GM12865 (cell line): ENCODE results near the gene ZBTB7A.

Experiments used
- DNase-seq: peaks from one replicate; pipeline ENCODE4 v3.0.0; 2010; ENCODE audit warnings: low read depth
- H3K4me3 ChIP-seq: 2 replicates; pipeline ENCODE4 v1.5.1; 2011; ENCODE audit warnings: mild to moderate bottlenecking, low read depth, low read length, control low read depth
- CTCF ChIP-seq: IDR thresholded peaks from 2 replicates; pipeline ENCODE4 v1.5.1; 2011; ENCODE audit warnings: low read length, control low read depth, low read depth, inconsistent platforms; ENCODE audit not compliant: insufficient read depth; ENCODE audit errors: missing control alignments

The ZBTB7A gene

GRCh38 chr19:4018775-4019504 is 47.8 kb downstream of the ZBTB7A start:
- no peak overlapping the region for H3K4me3 ChIP-seq
- DNase-seq = no peak
- no peak for TF ChIP-seq CTCF

DNA sequence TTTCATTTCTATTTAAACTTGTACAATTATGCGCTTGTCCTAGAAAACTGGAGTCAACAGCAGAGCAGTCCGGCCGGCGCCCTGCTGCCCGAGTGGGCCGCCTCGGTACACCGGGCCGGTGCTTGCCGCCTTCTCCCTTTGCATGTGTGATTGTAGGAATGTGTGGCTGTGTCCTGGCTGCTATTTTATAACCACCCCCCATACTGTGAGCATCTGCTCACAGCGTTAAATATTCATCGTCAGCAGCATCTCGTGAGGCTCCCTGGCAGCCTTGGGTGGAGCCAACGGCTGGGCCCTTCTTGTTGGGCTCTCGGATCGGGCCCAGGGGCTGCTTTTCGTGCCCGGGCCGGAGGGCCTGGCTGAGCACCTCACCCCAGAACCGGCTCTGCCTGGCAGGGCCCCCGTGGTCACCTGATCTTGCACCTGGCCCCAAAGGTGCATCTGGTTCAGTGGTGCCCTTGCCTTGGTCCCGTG is 48.5 kb downstream of the ZBTB7A start:
- DNase-seq = no peak
- TF ChIP-seq CTCF = no peak
- H3K4me3 ChIP-seq = no peak overlapping the region

GRCh38 chr19:4016903-4017638 is 49.6 kb downstream of the ZBTB7A start:
- H3K4me3 ChIP-seq = no peak overlapping the region
- DNase-seq = no peak
- no peak for TF ChIP-seq CTCF

GRCh38 chr19:4016486-4016885 is 50.2 kb downstream of the ZBTB7A start:
- TF ChIP-seq CTCF = no peak
- DNase-seq = no peak
- no peak overlapping the region for H3K4me3 ChIP-seq

DNA sequence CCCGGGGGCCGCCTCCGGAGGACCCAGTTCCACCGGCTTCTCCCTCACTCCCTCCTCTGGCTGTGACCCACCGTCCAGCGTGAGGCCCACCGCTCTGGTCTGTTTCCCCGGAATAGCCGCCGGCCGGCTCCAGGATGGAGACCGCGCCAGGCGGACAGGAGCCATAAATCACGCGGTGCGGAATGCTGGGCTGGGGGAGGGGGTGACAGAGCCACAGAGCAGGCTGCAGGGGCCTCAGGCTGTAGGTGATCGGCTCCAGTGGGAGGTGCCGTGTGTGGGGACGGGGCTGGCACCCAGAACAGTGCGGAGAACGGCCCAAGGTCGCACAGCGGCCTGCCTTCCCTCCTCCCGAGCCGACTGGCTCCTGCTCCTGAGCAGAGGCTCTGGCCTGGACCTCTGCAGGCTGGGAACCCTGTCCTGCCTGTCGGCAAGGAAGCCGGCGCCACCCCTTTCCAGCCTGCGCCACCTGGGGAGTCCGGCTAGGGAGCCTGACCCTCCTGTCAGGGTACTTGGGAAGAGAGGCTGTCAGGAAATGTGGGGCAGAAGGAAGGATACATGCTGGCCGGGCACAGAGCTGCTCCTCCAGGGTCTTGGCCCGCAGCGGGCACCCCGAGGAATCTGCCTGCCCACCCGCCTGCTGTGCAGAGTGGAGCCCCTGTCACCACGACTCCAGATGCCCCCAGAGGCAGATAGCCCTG is 50.8 kb downstream of the ZBTB7A start:
- no peak for DNase-seq
- no peak overlapping the region for H3K4me3 ChIP-seq
- TF ChIP-seq CTCF = no peak

DNA sequence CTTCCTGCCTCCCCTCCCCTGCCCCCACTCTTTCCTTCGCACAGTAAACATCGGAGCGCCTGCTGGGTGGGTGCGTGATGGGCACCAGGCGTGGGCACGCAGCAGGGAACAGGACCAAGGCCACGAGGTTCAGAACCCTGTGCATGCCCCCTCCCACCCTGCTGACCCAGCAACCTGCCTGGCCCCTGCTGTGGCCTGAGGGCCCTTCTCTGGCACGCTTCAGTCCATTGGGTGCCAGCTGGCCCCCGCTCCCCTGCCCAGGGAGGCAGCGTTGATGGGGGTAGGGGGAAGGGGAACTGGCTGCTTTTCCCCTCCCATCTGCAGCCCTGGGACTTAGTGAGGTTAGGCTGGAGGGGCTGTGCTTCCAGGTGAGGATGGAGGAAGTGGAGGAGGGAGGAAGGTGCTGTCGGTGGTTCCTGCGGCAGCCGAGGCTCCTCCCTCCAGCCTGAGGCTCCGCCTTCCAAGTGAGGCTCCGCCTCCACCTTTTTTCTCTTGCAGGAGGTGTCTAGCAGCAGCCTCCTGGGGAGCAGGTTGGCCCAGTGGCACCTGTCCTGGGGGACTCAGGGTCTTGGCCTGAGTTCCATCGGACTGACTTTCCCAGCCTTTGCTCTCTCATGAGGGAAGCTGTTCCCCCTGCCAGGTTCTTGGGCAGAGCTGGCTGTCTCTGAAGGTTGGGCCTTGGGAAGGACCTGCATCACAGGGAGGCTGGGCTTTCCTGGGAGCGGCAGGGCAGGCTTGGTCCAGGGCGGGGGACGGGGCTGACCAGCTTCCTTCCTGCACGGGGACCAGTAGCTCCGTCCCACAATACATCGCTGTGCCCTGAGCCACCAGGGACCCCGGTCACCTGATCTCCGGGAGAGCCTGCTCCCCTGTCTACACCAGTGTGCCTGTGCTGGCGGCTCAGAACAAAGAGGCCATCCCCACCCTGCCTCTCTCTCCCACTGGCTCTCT is 51.9 kb downstream of the ZBTB7A start:
- TF ChIP-seq CTCF = no peak
- DNase-seq = no peak
- no peak overlapping the region for H3K4me3 ChIP-seq
